Lung (tissue), 12 donors: ENCODE results near the gene GMPR2. TPM values are rescaled to one million over a fixed set of nuclear protein-coding genes. Genes with fewer than 3 reads are reported as not detected.

Source experiments
- ATAC-seq: fragments of 200-7000 bp; cut with Tn5 transposase; one replicate; pipeline ENCODE4 v1.9.1; 2020; ENCODE audit warnings: moderate number of reproducible peaks; ENCODE audit not compliant: insufficient read depth, low FRiP score
- DNase-seq, 3 donors: peaks; one replicate each; pipeline ENCODE4 v3.0.0-alpha.2; 2013 to 2017
- H3K27ac ChIP-seq, 2 donors: one replicate each; pipeline ENCODE4 v1.5.1; 2013; ENCODE audit warnings: mild to moderate bottlenecking in 2 of 2, moderate library complexity in 2 of 2, control low read depth in 1 of 2, inconsistent platforms in 1 of 2, low read depth in 1 of 2, low read length in 1 of 2
- H3K27me3 ChIP-seq, 3 donors: one replicate each; pipeline ENCODE4 v1.5.1; 2013; ENCODE audit warnings: low read length in 2 of 3; ENCODE audit not compliant: control insufficient read depth in 3 of 3, insufficient read depth in 3 of 3
- H3K36me3 ChIP-seq, 4 donors: one replicate each; pipeline ENCODE4 v1.5.1; 2013; ENCODE audit warnings: low read length in 4 of 4, mild to moderate bottlenecking in 1 of 4, moderate library complexity in 1 of 4; ENCODE audit not compliant: control insufficient read depth in 4 of 4, insufficient read depth in 4 of 4
- H3K4me1 ChIP-seq, 5 donors: one replicate each; pipeline ENCODE4 v1.5.1; 2013; ENCODE audit warnings: low read length in 5 of 5, mild to moderate bottlenecking in 2 of 5, moderate library complexity in 1 of 5; ENCODE audit not compliant: control insufficient read depth in 5 of 5, insufficient read depth in 5 of 5
- H3K4me3 ChIP-seq: one replicate; pipeline ENCODE4 v1.5.1; 2013; ENCODE audit warnings: mild to moderate bottlenecking, control low read depth, moderate library complexity
- H3K9ac ChIP-seq, 2 donors: one replicate each; pipeline ENCODE4 v1.5.1; 2013; ENCODE audit warnings: low read length in 2 of 2, control low read depth in 1 of 2; ENCODE audit not compliant: insufficient read depth in 1 of 2
- H3K9me3 ChIP-seq, 4 donors: one replicate each; pipeline ENCODE4 v1.5.1; 2013; ENCODE audit warnings: low read length in 3 of 4, mild to moderate bottlenecking in 1 of 4, moderate library complexity in 1 of 4; ENCODE audit not compliant: control insufficient read depth in 4 of 4, insufficient read depth in 3 of 4
- WGBS, 2 donors: extraction: QIAGEN DNeasy Blood & Tissue Kit; methylation state at CpG; one replicate each; pipeline ENCODE4 v1.1.7; 2013; 5-methylcytosine and 5-hydroxymethylcytosine counted together
- polyA plus RNA-seq, 2 donors: library from polyadenylated mRNA; stranded (reverse); fragments of 200-250 nt; gene quantifications; one replicate each; pipeline ENCODE4 v1.2.1, GENCODE V29; 2013
- total RNA-seq, 2 donors: library from RNA; depleted of rRNA in 1 of 2; stranded (reverse); fragments of >200 nt in 1 of 2; gene quantifications; one replicate each; pipeline ENCODE4 v1.2.1, GENCODE V29; 2014 to 2021
- TF ChIP-seq, protein P1 (sequence below): IDR thresholded peaks from 2 replicates; pipeline ENCODE4 v1.5.1; 2012; ENCODE audit warnings: mild to moderate bottlenecking; ENCODE audit errors: control extremely low read depth, extremely low read depth
- donor health status: control.
- donor health status: control.
- donor health status: Bipolar disorder and iron deficiency.
- donor health status: healthy.
- donor health status: DM: yes; HTN: yes; CAD: no.

GMPR2 gene
- total and polyA plus RNA-seq, 4 donors: 42.9 to 71.1 (median 63.1) TPM

- DNase-seq (no peak), ATAC-seq (no peak)
- H3K27ac ChIP-seq: no peak overlapping the region
- WGBS, 2 donors: 93 to 95% methylated on average over 19 of the region's 19 CpGs
- H3K36me3 ChIP-seq: peaks cover 0 to 16% (median 0%) of the 10 kb centered on the region in 4 donors
- peaks cover 0 to 9% (median 7%) of the 10 kb centered on the region in 5 donors for H3K4me1 ChIP-seq
- H3K9me3 ChIP-seq: no peaks in the 10 kb centered on the region
- no peak overlapping the region for H3K4me3 ChIP-seq
- H3K9ac ChIP-seq: no peak overlapping the region
- TF ChIP-seq, protein P1, sequence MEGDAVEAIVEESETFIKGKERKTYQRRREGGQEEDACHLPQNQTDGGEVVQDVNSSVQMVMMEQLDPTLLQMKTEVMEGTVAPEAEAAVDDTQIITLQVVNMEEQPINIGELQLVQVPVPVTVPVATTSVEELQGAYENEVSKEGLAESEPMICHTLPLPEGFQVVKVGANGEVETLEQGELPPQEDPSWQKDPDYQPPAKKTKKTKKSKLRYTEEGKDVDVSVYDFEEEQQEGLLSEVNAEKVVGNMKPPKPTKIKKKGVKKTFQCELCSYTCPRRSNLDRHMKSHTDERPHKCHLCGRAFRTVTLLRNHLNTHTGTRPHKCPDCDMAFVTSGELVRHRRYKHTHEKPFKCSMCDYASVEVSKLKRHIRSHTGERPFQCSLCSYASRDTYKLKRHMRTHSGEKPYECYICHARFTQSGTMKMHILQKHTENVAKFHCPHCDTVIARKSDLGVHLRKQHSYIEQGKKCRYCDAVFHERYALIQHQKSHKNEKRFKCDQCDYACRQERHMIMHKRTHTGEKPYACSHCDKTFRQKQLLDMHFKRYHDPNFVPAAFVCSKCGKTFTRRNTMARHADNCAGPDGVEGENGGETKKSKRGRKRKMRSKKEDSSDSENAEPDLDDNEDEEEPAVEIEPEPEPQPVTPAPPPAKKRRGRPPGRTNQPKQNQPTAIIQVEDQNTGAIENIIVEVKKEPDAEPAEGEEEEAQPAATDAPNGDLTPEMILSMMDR: no peak
- no peaks in the 10 kb centered on the region for H3K27me3 ChIP-seq
These were observed 22.1 kb downstream of the GMPR2 start for GRCh38 chr14:24254630-24255392.

GRCh38 chr14:24255438-24255837, 22.7 kb downstream of the GMPR2 start:
- Histone ChIP-seq H3K4me3 (no peak overlapping the region), H3K27me3 (no peaks in the 10 kb centered on the region), H3K27ac (no peak overlapping the region), H3K4me1 (peaks cover 0 to 11% (median 7%) of the 10 kb centered on the region in 5 donors), H3K36me3 (peaks cover 0 to 18% (median 0%) of the 10 kb centered on the region in 4 donors), H3K9me3 (no peaks in the 10 kb centered on the region), H3K9ac (no peak overlapping the region)
- ATAC-seq: no peak
- TF ChIP-seq, protein P1: no peak
- DNase-seq: no peak
- WGBS, 2 donors: 91 to 97% methylated on average over 8 of the region's 8 CpGs

DNA sequence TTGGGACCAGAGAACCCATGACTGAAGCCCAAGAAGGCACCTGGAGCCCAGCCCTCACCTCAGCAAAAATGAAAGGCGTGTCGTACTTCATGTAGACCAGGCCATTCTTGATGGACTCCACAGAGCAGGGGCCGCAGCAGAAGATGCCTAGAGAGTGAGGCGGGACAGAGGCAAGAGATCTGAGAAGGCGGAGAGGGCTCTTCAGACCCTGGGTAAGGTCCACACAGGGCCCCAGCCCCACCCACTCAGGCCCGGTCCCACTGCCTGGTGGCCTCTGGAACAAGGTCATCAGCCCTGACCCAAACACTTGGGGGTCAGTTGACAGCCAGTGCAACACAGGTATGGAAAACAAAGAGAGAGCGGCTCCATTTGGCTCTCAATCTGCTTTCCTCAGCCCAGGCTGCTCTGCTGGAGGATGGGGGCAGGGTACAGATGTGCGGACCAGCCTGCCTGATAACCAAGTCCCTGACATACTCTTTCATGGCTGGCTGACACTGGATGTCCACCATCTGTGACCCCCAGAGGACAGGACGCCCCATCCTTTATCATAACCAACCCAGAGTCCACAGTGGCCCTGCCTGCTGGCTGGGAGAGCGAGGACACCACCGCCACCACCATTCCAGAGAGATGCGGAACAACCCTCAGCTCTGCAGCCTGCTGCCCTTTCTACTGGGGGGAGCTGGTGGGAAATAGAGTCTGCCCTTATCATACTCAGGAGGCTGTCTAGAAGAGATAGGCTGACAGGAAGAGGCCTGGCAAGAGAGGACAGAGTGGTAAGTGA, 23.4 kb downstream of the GMPR2 start:
- TF ChIP-seq, protein P1: no peak
- WGBS, 2 donors: 92 to 94% methylated on average over 12 of the region's 12 CpGs
- peaks cover 0 to 18% (median 0%) of the 10 kb centered on the region in 4 donors for H3K36me3 ChIP-seq
- H3K4me1 ChIP-seq: peaks cover 0 to 11% (median 7%) of the 10 kb centered on the region in 5 donors
- ATAC-seq (no peak), DNase-seq (no peak)
- no peak overlapping the region for H3K27ac ChIP-seq
- no peak overlapping the region for H3K9ac ChIP-seq
- no peak overlapping the region for H3K4me3 ChIP-seq
- H3K9me3 ChIP-seq: no peaks in the 10 kb centered on the region
- H3K27me3 ChIP-seq: no peaks in the 10 kb centered on the region
